GM23338 (cell line): ENCODE results near the gene TCERG1L.

Source experiments
- CREB1 ChIP-seq: fragments of 250-450 bp; sonication (Bioruptor Pico); IDR thresholded peaks from 2 replicates; pipeline ENCODE4 v1.5.0; 2020; ENCODE audit warnings: low read depth, mild to moderate bottlenecking, moderate library complexity
- EZH2 ChIP-seq: fragments of 200-600 bp; sonication (generic); IDR thresholded peaks from one replicate; pipeline ENCODE4 v1.8.0; 2017; ENCODE audit warnings: antibody characterized with exemption, mild to moderate bottlenecking, low read depth; ENCODE audit not compliant: unreplicated experiment
- EZH2phosphoT487 ChIP-seq: fragments of 200-600 bp; sonication (generic); IDR thresholded peaks from one replicate; pipeline ENCODE4 v1.8.1; 2018; ENCODE audit warnings: antibody characterized with exemption; ENCODE audit not compliant: unreplicated experiment
- JUNB ChIP-seq: IDR thresholded peaks from one replicate; pipeline ENCODE4 v1.6.1; 2016; ENCODE audit warnings: antibody characterized with exemption; ENCODE audit not compliant: unreplicated experiment
- NANOG ChIP-seq: IDR thresholded peaks from 2 replicates; pipeline ENCODE4 v1.6.1; 2016; ENCODE audit warnings: antibody characterized with exemption, borderline replicate concordance
- POLR2AphosphoS5 ChIP-seq: IDR thresholded peaks from 2 replicates; pipeline ENCODE4 v1.6.1; 2016; ENCODE audit warnings: antibody characterized with exemption, low read depth
- STAT1 ChIP-seq: IDR thresholded peaks from one replicate; pipeline ENCODE4 v1.6.1; 2016; ENCODE audit warnings: antibody characterized with exemption; ENCODE audit not compliant: unreplicated experiment
- ZNF114 ChIP-seq: fragments of 250-450 bp; sonication (Bioruptor Pico); IDR thresholded peaks from 2 replicates; pipeline ENCODE4 v1.5.0; 2020; ENCODE audit warnings: mild to moderate bottlenecking, moderate library complexity
- ZNF331 ChIP-seq: fragments of 250-450 bp; sonication (Bioruptor Pico); IDR thresholded peaks from 2 replicates; pipeline ENCODE4 v1.5.0; 2020; ENCODE audit warnings: low read depth, mild to moderate bottlenecking, moderate library complexity
- TF ChIP-seq, protein P1 (sequence below), 2 experiments: fragments of 200-600 bp in 1 of 2; sonication (generic) in 1 of 2; conservative IDR thresholded peaks; 2 replicates each; pipeline versions ENCODE4 v1.5.1 to v1.6.1; 2016 to 2017; ENCODE audit warnings: antibody characterized with exemption in 2 of 2, low read depth in 2 of 2, mild to moderate bottlenecking in 2 of 2, moderate library complexity in 1 of 2
- TF ChIP-seq, protein P2 (sequence below): fragments of 250-450 bp; sonication (Bioruptor Pico); IDR thresholded peaks from 2 replicates; pipeline ENCODE4 v1.5.0; 2020; ENCODE audit warnings: mild to moderate bottlenecking, moderate library complexity
- TF ChIP-seq, protein P3 (sequence below): IDR thresholded peaks from one replicate; pipeline ENCODE4 v1.6.1; 2018; ENCODE audit warnings: antibody characterized with exemption; ENCODE audit not compliant: unreplicated experiment
- TF ChIP-seq, protein P4 (sequence below): IDR thresholded peaks from 2 replicates; pipeline ENCODE4 v1.6.1; 2016; ENCODE audit warnings: antibody characterized with exemption

DNA sequence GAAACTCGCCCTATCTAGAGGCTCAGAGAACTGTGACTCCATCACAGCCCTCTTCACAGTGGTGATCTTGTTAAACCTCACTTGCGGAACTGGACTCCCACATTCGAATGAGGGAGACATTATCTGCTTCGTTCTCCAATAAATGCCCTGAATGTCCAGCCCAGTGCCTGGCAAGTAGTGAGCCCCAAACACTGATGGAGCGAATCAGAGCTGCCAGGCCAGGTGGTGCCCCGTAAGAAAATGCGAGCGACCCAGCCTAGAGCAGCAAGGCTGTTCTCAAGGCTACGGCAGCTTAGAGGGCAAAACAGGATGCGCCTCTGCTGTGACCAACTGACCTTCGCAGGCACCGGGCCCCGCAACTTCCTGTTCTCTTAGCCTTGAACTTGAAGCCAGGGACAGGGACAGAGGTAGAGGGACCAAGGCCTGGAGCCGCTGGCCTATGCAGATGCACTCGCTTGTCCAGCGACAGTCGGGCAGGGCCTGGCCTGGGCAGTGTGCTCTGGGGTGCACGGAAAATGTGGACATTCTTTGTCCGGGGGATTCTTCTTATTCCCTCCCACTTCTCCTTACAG, 217.6 kb downstream of the TCERG1L start:
- TF ChIP-seq, protein P1, sequence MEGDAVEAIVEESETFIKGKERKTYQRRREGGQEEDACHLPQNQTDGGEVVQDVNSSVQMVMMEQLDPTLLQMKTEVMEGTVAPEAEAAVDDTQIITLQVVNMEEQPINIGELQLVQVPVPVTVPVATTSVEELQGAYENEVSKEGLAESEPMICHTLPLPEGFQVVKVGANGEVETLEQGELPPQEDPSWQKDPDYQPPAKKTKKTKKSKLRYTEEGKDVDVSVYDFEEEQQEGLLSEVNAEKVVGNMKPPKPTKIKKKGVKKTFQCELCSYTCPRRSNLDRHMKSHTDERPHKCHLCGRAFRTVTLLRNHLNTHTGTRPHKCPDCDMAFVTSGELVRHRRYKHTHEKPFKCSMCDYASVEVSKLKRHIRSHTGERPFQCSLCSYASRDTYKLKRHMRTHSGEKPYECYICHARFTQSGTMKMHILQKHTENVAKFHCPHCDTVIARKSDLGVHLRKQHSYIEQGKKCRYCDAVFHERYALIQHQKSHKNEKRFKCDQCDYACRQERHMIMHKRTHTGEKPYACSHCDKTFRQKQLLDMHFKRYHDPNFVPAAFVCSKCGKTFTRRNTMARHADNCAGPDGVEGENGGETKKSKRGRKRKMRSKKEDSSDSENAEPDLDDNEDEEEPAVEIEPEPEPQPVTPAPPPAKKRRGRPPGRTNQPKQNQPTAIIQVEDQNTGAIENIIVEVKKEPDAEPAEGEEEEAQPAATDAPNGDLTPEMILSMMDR (conservative IDR thresholded peaks at IDR 0.05; ENCODE audit: low read depth in 2 of 2), result no peak
- TF ChIP-seq EZH2 (no peak), EZH2phosphoT487 (no peak), POLR2AphosphoS5 (no peak), ZNF331 (CRISPR knock-in tag) (no peak), STAT1 (no peak), CREB1 (CRISPR knock-in tag) (no peak), JUNB (no peak), ZNF114 (CRISPR knock-in tag) (no peak), NANOG (no peak)
- TF ChIP-seq, protein P2, sequence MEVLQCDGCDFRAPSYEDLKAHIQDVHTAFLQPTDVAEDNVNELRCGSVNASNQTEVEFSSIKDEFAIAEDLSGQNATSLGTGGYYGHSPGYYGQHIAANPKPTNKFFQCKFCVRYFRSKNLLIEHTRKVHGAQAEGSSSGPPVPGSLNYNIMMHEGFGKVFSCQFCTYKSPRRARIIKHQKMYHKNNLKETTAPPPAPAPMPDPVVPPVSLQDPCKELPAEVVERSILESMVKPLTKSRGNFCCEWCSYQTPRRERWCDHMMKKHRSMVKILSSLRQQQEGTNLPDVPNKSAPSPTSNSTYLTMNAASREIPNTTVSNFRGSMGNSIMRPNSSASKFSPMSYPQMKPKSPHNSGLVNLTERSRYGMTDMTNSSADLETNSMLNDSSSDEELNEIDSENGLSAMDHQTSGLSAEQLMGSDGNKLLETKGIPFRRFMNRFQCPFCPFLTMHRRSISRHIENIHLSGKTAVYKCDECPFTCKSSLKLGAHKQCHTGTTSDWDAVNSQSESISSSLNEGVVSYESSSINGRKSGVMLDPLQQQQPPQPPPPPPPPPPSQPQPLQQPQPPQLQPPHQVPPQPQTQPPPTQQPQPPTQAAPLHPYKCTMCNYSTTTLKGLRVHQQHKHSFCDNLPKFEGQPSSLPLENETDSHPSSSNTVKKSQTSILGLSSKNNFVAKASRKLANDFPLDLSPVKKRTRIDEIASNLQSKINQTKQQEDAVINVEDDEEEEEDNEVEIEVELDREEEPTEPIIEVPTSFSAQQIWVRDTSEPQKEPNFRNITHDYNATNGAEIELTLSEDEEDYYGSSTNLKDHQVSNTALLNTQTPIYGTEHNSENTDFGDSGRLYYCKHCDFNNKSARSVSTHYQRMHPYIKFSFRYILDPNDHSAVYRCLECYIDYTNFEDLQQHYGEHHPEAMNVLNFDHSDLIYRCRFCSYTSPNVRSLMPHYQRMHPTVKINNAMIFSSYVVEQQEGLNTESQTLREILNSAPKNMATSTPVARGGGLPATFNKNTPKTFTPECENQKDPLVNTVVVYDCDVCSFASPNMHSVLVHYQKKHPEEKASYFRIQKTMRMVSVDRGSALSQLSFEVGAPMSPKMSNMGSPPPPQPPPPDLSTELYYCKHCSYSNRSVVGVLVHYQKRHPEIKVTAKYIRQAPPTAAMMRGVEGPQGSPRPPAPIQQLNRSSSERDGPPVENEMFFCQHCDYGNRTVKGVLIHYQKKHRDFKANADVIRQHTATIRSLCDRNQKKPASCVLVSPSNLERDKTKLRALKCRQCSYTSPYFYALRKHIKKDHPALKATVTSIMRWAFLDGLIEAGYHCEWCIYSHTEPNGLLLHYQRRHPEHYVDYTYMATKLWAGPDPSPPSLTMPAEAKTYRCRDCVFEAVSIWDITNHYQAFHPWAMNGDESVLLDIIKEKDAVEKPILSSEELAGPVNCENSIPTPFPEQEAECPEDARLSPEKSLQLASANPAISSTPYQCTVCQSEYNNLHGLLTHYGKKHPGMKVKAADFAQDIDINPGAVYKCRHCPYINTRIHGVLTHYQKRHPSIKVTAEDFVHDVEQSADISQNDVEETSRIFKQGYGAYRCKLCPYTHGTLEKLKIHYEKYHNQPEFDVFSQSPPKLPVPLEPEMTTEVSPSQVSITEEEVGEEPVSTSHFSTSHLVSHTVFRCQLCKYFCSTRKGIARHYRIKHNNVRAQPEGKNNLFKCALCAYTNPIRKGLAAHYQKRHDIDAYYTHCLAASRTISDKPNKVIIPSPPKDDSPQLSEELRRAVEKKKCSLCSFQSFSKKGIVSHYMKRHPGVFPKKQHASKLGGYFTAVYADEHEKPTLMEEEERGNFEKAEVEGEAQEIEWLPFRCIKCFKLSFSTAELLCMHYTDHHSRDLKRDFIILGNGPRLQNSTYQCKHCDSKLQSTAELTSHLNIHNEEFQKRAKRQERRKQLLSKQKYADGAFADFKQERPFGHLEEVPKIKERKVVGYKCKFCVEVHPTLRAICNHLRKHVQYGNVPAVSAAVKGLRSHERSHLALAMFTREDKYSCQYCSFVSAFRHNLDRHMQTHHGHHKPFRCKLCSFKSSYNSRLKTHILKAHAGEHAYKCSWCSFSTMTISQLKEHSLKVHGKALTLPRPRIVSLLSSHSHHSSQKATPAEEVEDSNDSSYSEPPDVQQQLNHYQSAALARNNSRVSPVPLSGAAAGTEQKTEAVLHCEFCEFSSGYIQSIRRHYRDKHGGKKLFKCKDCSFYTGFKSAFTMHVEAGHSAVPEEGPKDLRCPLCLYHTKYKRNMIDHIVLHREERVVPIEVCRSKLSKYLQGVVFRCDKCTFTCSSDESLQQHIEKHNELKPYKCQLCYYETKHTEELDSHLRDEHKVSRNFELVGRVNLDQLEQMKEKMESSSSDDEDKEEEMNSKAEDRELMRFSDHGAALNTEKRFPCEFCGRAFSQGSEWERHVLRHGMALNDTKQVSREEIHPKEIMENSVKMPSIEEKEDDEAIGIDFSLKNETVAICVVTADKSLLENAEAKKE (CRISPR knock-in tag), result no peak
- TF ChIP-seq, protein P3, sequence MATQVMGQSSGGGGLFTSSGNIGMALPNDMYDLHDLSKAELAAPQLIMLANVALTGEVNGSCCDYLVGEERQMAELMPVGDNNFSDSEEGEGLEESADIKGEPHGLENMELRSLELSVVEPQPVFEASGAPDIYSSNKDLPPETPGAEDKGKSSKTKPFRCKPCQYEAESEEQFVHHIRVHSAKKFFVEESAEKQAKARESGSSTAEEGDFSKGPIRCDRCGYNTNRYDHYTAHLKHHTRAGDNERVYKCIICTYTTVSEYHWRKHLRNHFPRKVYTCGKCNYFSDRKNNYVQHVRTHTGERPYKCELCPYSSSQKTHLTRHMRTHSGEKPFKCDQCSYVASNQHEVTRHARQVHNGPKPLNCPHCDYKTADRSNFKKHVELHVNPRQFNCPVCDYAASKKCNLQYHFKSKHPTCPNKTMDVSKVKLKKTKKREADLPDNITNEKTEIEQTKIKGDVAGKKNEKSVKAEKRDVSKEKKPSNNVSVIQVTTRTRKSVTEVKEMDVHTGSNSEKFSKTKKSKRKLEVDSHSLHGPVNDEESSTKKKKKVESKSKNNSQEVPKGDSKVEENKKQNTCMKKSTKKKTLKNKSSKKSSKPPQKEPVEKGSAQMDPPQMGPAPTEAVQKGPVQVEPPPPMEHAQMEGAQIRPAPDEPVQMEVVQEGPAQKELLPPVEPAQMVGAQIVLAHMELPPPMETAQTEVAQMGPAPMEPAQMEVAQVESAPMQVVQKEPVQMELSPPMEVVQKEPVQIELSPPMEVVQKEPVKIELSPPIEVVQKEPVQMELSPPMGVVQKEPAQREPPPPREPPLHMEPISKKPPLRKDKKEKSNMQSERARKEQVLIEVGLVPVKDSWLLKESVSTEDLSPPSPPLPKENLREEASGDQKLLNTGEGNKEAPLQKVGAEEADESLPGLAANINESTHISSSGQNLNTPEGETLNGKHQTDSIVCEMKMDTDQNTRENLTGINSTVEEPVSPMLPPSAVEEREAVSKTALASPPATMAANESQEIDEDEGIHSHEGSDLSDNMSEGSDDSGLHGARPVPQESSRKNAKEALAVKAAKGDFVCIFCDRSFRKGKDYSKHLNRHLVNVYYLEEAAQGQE, result no peak
- TF ChIP-seq, protein P4, sequence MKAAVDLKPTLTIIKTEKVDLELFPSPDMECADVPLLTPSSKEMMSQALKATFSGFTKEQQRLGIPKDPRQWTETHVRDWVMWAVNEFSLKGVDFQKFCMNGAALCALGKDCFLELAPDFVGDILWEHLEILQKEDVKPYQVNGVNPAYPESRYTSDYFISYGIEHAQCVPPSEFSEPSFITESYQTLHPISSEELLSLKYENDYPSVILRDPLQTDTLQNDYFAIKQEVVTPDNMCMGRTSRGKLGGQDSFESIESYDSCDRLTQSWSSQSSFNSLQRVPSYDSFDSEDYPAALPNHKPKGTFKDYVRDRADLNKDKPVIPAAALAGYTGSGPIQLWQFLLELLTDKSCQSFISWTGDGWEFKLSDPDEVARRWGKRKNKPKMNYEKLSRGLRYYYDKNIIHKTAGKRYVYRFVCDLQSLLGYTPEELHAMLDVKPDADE, result no peak
